NCI-H526 (cell line): ENCODE data around the gene KIF19.
"Not testable (repeated sequence)": the region's sequence is repeated elsewhere in the genome, so short reads cannot be mapped to it uniquely, and the experiment has no call there.

Experiments
- DNase-seq, 2 experiments: peaks; one replicate each; lab custom pipeline; 2025; lab: John Stamatoyannopoulos, UW

Gene KIF19

DNA sequence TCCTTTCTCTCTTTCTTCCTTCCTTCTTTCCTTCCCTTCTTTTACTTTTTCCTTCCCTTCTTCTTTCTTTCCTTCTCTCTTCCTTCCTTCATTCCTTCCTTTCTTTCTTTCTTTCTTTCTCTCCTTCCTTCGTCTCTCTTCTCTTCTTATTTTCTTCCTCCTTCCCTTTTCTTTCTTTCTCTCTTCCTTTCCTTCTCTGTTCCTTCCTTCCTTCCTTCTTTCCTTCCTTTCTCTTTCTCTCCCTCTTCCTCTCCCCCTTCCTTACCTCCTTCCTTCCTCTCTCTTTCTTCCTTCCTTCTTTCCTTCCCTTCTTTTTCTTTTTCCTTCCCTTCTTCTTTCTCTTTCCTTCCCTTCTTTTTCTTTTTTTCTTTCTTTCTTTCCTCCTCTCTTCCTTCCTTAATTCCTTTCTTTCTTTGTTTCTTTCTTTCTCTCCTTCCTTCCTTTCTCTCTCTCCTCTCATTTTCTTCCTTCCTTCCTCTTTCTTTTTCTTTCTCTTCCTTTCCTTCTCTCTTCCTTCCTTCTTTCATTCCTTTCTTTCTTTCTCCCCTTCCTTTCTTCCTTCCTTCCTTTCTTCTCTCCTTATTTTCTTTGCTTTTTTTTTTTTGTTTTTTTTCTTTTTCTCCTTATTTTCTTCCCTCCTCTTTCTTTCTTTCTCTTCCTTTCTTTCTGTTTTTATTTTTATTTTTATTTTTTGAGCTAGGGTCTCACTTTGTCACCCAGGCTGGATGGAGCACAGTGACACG, 64.1 kb downstream of the KIF19 start:
- DNase-seq: no peak

DNA sequence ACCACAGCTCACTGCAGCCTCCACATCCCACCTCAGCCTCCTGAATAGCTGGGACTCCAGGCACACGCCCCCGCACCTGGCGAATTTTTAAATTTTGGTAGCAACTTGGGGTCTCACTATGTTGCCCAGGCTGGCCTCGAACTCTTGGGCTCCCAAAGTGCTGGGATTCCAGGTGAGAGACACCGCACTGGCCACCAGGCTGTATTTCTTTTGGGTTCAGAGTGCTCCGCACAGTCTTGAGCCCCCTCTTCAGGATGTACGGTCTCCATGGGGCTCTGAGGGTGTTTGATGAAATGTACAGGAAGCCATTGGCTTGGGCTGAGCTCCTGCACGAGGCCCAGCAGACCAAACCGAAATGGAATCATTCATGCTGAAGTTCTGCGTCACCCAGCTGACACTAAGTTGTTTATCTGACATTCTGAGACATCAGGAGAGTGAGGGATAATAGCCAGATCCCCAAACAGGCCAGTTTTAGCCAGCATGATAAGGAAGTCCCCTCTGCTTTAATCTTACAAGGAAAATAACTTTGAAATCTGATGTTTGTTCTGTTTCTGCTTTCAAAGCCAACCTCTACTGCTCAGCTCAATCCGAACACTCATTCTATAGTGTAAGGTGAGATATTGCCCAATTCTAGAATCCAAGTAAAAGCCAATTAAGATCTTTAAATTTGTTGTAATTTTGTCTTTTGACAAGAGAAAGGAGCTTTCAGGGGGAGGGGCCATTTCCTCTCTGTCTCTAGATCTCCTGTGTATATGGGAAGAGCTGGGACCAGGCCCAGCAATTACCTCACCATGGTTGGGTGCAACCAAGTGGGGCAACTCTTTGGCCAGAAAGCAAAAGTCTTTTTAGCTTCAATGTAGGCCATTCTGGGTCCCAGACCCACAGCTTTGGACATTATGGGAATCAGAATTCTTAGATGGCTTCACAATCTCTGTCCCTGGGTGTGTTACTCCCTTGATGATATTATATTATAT, 64.9 kb downstream of the KIF19 start:
- DNase-seq: no peak

DNA sequence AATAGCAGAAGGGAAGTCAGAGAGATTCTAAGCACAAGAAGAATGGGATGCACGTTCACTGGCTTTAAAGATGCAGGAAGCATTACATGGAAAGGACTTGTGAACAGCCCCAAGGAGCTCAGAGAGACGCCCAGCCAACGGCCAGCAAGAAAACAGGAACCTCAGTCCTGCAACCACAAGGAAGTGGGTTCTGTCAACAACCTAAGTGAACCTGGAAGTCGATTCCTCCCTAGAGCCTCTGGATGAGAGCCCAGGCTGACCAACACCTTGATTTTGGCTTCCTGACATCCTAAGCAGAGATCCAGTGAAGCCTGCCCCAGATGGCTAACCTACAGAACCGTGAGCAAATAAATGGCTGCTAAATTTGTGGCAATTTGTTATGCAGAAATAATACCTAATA, 65.7 kb downstream of the KIF19 start:
- DNase-seq: no peak

DNA sequence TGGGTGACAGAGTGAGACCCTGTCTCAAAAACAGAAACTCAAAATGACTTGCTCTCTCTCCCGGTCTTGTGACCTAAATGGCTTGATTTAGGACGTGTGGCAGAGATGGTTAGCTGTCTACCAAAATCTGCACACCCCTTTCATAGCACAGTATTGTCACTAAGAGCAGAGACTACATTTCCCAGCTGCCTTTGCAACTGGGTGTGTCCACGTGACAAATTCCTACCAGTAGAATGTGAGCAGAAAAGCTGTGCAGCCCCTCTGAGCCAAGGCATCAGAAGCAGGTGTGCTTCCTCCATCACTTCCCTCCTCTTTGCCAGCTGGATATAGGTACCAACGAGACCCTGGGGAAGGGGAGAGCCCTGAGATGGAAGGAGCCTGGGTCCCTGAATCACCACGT, 66.8 kb downstream of the KIF19 start:
- DNase-seq: peak in 1 of 2 experiments; percentile 35

DNA sequence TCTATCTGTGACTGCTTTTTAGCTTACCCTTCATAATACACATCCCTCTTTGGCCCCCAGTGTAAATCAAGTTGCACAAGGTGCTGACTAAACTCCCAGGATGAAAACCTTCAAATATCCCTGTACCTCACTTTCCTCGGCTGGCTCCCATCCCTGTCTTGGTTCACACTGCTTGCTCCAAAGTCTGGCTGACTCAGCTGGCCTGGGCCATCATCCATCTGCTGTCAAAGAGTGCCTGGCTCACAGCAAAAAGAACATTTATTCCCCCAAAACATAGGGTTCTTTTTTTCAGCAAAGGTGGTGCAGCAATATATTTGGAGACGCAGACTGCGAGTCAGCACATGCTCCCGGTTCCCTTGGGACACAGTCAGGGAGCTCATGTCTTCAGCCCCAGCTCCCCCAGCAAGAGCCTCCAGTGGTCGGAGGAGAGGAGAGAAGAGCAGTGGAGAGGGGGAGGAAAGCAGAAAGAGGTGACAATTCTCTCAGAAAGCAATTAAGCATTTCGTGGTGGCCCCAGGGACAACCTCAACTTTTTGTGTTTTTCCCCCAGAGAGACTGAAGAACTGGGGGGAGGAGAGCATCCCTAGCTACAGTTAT, 67.4 kb downstream of the KIF19 start:
- no peak for DNase-seq

DNA sequence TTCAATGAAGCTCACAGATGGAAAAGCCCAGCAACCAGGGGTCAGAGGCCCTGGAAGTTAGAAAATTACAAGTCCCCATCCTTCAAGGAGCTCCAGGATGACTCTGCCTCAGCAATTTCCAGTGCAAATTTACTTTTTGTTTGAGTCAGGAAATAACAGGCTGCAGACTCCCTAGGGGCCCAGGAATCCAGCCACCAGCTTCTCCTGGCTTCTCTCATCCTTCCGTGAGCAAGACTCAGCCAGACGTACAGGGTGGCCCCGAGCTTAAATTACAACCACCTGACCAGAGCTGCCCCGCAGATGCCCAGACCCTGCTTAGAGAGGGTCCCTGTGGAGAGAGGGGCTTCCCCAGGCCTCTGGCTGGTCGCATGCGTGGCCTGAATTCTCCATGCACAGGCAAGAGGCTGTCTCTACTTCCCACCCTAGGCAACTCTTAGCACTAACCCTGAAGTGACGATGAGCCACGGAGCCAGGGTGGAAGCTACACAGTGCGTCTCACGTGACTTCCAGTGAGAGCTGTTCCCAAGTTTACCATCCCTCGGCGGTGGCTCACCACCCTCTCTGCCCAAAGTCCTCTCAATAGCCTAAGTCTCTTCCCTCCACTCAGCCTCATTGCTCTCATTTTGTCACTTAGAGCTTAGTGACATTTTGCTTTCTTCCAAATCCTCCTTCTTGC, 68.4 kb downstream of the KIF19 start:
- DNase-seq: no peak

DNA sequence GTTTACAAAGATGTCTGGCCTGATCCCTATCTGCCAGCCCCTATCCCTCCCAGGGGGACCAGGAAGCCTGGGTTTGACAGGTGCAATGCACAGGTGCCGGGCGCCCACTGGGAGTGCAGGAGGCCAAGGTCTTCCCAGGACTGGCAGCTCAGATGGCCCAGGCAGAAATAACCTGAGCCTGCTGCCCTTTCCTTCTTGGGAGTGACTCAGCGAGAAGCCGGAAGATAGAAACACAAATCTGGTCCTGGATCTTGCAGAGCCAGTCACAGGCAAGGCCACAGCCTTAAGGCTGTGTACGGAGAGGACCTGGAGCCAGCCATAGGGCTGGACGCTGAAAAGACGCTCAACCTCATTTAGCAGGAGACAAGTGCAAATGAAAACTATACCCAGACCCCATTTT, 69.0 kb downstream of the KIF19 start:
- no peak for DNase-seq

DNA sequence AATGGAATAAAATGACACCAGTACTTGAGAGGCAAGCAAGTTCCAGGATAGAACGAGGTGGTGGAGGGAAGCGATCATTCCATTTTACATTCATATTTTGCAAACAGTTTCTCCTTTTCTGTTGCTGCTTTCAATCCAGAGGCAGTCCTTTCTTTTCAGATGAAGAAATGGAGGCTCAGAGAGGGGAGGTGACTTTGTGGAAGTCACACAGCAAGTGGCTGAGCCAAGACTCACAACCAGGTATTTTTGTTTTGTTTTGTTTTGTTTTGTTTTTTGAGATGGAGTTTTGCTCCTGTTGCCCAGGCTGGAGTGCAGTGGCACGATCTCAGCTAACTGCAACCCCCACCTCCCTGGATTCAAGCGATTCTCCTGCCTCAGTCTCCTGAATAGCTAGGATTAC, 70.5 kb downstream of the KIF19 start:
- no peak for DNase-seq

DNA sequence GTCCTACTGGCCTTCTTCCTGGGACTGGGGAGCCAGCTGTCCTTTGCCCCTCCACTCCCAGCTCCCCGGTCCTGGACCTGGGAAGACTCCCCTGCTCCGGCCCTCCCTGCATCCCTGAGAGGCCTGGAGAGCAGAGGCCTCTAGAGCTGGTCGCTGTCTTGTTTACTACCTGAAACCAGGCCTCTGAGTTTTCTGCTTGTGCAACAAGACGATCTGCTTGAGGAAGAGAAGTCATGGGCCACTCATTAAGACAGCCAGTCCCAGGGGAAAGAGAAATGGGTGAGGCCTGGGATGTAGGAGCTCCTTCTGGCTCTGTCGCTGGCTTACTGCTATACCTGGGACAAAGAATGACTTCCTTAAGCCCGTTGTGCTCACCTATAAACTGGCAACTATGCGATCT, 76.0 kb downstream of the KIF19 start:
- DNase-seq: no peak

DNA sequence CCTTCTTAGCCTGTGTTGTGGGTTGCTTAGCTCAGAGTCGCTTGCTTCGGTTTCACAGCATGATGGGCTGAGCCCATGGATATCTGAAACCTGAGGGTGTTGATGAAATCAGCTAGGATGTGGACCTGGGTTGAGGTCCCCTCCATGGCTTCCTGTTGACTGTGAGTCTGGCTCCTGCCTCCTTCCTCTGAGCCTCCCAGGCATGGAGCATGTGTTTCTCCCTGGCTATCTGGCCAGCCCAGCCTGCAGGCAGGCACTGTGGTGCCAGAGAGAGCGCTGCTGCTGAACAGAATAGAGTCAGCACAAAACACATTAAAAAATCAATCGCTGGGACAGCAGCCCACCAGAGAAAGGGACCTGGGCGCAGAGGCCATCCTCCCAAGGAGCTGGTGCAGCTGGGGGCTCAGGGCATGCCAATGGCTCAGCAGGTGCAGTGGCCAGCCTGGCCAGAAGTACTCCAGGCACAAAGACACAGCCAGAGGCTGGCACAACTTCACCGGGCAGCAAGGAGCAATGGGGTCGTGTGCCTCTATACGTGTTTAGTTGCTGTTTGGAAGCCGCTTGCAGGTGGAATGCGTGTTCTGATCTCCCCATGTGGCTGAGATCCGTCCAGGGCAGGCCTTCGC, 77.6 kb downstream of the KIF19 start:
- no peak for DNase-seq

DNA sequence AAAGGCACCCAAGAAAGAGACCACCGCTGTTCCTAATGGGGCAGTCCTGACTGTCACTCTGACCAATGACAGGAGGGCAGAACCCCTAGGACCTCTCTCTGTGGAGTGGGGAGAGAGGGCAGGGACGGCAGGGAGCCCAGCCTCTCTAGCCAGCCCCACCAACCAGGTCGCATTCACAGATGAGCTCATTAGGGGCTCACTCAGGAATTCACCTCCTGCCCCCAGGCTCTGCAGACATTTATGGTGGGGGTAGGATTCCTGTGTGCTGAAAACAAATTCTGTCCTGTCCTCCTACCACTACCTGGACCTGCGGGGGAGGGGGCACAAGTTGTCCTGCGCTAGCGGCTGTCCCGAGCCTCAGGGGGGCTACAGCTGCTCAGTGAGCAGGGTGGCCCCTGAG, 78.2 kb downstream of the KIF19 start:
- DNase-seq: no peak

DNA sequence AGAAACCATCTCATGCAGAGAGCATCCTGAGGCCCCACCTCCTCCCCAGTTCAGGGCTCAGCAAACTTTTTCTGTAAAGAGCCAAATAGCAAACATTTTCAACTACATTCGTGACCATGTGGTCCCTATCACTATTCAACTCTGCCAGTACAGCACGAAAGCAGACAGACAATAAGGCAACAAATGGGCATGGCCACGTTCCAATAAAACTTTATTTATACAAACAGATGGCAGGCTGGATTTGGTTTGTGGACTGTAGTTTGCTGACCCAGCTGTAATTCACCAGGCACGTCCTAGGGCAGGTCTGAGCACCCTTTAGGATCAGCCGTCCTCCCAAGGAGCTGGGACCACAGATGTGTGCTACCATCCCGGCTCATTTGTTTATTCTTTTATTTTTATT, 78.8 kb downstream of the KIF19 start:
- DNase-seq: no peak

DNA sequence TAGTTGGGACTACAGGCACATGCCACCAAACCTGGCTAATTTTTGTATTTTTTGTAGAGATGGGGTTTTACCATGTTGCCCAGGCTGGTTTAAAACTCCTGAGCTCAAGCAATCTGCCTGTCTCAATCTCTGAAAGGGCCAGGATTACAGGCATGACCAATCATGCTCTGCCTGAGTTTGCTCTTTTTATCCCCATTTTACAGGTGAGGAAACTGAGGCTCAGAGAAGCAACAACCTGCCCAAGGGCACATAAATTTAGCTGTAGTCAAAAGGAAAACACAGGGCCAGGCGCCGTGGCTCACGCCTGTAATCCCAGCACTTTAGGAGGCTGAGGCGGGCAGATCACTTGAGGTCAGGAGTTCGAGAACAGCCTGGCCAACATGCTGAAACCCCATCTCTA, 79.3 kb downstream of the KIF19 start:
- DNase-seq: not testable (repeated sequence)
